ENCODE results near the gene HOXD13. TPM values are rescaled to one million over a fixed set of nuclear protein-coding genes. Genes with fewer than 3 reads are reported as not detected.

HOXD13 gene
- total and polyA plus RNA-seq, 2 donors (not counting 3 experiments of a cell fraction or from before 2014, with no cell fraction given), result not detected

GRCh38 chr2:176091329-176092258 is 927 bp upstream of the HOXD13 start:
- peaks cover 6% of the 10 kb centered on the region for H4K20me1 ChIP-seq (replicated peaks; ENCODE audit: control insufficient read depth, extremely low read depth, insufficient read depth, low read length)
- DNase-seq (ENCODE audit: low read depth, low spot score), result no peak
- dilution Hi-C loops (cut with MboI; ENCODE audit: extremely low pct_ligation_motif_present, low sequenced_read_pairs), result no loop called here
- H3K9me1 ChIP-seq (replicated peaks; ENCODE audit: control insufficient read depth, extremely low read depth, insufficient read depth, low read length), result no peaks in the 10 kb centered on the region
- no peak overlapping the region for H3K27ac ChIP-seq (ENCODE audit: insufficient read depth, low read depth, low read length)
- no peaks in the 10 kb centered on the region for H3K36me3 ChIP-seq (ENCODE audit: control insufficient read depth in 2 of 2, extremely low read depth in 1 of 2, insufficient read depth in 2 of 2, low read length in 2 of 2)
- no peaks in the 10 kb centered on the region for H3K4me1 ChIP-seq (ENCODE audit: control insufficient read depth, extremely low read depth, insufficient read depth, low read length)
- peak; percentile 80 for TF ChIP-seq EZH2 (IDR thresholded peaks at IDR 0.05; ENCODE audit: borderline replicate concordance, low read depth, low read length, severe bottlenecking)
- TF ChIP-seq MAX (IDR thresholded peaks at IDR 0.05; ENCODE audit: insufficient read depth, insufficient read length), result no peak
- no peak for TF ChIP-seq CTCF (IDR thresholded peaks at IDR 0.05; ENCODE audit: extremely low read depth in 1 of 2, insufficient read depth in 1 of 2, low read depth in 1 of 2, low read length in 2 of 2)
- ChIA-PET CTCF (interaction anchor here (1.2 to 2.1 kb wide), 3 partner anchors 402 to 840 kb away, joined by 3 to 6 read pairs (median 5); no protein-coding TSS in a partner anchor), POLR2A (no interaction called here)
- no peak overlapping the region for H2AFZ ChIP-seq (ENCODE audit: low read depth, low read length)
- peaks cover 85 to 98% of the 10 kb centered on the region in 2 experiments for H3K27me3 ChIP-seq (ENCODE audit: control insufficient read depth in 2 of 2, insufficient read depth in 2 of 2, low read length in 2 of 2)
- H3K4me3 ChIP-seq (replicated peaks in 1 of 3; ENCODE audit: insufficient read depth in 1 of 3, low read depth in 1 of 3, low read length in 3 of 3), result no peak overlapping the region
- no peak for FAIRE-seq
- H3K9me3 ChIP-seq (replicated peaks; ENCODE audit: control insufficient read depth, insufficient read depth, low read length), result no peaks in the 10 kb centered on the region
- no peak overlapping the region for H3K4me2 ChIP-seq (ENCODE audit: insufficient read depth, low read length)
- H3K79me2 ChIP-seq (ENCODE audit: control insufficient read depth, insufficient read depth, low read length), result no peaks in the 10 kb centered on the region
- H3K9ac ChIP-seq (replicated peaks; ENCODE audit: extremely low read depth, insufficient read depth, low read length), result no peak overlapping the region
- intact Hi-C loops (cut with micrococcal nuclease), result no loop called here
- BruUV-seq (replicated peaks), result no TSS peak
